ENCODE measurements around the gene HVCN1.
A peak's percentile ranks its signal among the peaks of the same experiment; 100 is the strongest.

The HVCN1 gene

GRCh38 chr12:110699591-110700445 lies 10.9 kb upstream of the HVCN1 start:
- no peak for DNase-seq (ENCODE audit: low read depth in 1 of 2, low spot score in 1 of 2)

DNA sequence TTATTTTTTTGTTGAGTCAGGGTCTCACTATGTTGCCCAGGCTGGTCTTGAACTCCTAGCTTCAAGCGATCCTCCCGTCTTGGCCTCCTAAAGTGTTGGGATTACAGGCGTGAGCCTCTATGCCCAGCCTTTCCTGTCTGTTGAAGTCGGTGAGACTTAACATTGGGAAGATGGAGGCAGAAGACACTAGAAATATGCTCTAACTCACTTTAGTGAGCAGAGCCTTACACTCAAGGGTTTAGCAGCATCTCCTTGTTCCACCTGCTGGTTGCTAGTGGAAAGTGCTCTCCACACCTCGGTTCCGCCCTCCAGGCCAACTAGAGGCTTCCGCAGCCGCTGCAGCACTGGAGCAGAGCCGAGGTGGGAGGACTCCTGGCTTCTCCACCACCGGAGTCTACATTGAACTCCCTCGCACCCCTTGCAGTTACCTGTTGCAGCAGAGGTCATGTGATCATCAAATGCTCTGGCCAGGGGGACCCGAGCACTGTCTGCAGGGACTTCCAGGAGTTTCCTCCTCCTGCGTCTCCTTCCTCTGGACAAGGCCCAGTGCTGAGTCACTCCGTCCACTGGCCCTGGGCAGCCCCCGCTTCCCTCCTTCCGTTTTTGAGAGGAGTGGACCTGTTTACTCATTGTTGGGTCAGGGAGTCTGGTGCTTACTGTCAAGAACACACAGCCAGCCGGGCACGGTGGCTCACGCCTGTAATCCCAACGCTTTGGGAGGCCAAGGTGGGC lies 9.4 kb upstream of the HVCN1 start:
- DNase-seq (ENCODE audit: low read depth in 1 of 2, low spot score in 1 of 2) = peak; percentile 52 to 59

GRCh38 chr12:110697236-110697635 lies 8.3 kb upstream of the HVCN1 start:
- no peak for DNase-seq (ENCODE audit: low read depth in 1 of 2, low spot score in 1 of 2)

- no peak for DNase-seq (ENCODE audit: low read depth in 1 of 2, low spot score in 1 of 2)
Observed at GRCh38 chr12:110696283-110696682, 7.4 kb upstream of the HVCN1 start.

GRCh38 chr12:110694330-110694901 lies 5.5 kb upstream of the HVCN1 start:
- DNase-seq (ENCODE audit: low read depth in 1 of 2, low spot score in 1 of 2) = no peak

GRCh38 chr12:110693731-110694130 lies 4.8 kb upstream of the HVCN1 start:
- DNase-seq (ENCODE audit: low read depth in 1 of 2, low spot score in 1 of 2) = no peak

- no peak for DNase-seq (ENCODE audit: low read depth in 1 of 2, low spot score in 1 of 2)
Observed at GRCh38 chr12:110690127-110690430, 1.2 kb upstream of the HVCN1 start.

GRCh38 chr12:110689281-110690126 lies 589 bp upstream of the HVCN1 start:
- DNase-seq (ENCODE audit: low read depth in 1 of 2, low spot score in 1 of 2) = peak in 1 of 2 donors; percentile 22

GRCh38 chr12:110687396-110688169 lies 1.3 kb downstream of the HVCN1 start:
- no peak for DNase-seq (ENCODE audit: low read depth in 1 of 2, low spot score in 1 of 2)

GRCh38 chr12:110686294-110686903 lies 2.5 kb downstream of the HVCN1 start:
- DNase-seq (ENCODE audit: low read depth in 1 of 2, low spot score in 1 of 2) = no peak

DNA sequence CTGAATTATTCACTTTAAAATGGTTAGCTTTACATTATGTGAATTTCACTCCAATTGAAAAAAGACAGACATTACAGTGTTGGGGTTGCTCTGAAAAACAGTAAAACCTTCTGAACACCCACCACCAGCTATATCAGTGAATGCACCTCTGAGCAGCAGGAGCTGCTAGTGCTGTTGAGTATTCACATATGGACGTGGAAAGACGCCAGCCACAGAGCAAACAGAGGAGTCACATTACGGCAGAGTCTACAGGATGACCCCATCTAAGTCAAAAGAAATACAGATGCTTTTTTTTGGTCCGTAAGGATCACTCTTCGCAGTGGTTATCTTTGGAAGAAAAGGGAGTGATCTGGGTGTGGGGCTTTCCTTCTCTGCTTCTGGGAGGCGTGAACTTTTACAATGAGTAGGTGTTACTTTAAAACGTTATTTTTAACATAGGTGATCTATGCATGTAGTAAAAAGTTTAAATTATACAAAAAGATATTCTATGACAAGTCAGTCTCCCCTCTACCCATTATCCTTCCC lies 4.5 kb downstream of the HVCN1 start:
- no peak for DNase-seq (ENCODE audit: low read depth in 1 of 2, low spot score in 1 of 2)

- DNase-seq (ENCODE audit: low read depth in 1 of 2, low spot score in 1 of 2) = no peak
Observed at GRCh38 chr12:110683888-110684287, 5.0 kb downstream of the HVCN1 start.

GRCh38 chr12:110680032-110680431 lies 8.9 kb downstream of the HVCN1 start:
- DNase-seq (ENCODE audit: low read depth in 1 of 2, low spot score in 1 of 2) = no peak

GRCh38 chr12:110679201-110679600 lies 9.7 kb downstream of the HVCN1 start:
- DNase-seq (ENCODE audit: low read depth in 1 of 2, low spot score in 1 of 2) = no peak

GRCh38 chr12:110677982-110678381 lies 10.9 kb downstream of the HVCN1 start:
- DNase-seq (ENCODE audit: low read depth in 1 of 2, low spot score in 1 of 2) = no peak

- DNase-seq (ENCODE audit: low read depth in 1 of 2, low spot score in 1 of 2) = no peak
Observed at GRCh38 chr12:110677206-110677911, 11.6 kb downstream of the HVCN1 start.

DNA sequence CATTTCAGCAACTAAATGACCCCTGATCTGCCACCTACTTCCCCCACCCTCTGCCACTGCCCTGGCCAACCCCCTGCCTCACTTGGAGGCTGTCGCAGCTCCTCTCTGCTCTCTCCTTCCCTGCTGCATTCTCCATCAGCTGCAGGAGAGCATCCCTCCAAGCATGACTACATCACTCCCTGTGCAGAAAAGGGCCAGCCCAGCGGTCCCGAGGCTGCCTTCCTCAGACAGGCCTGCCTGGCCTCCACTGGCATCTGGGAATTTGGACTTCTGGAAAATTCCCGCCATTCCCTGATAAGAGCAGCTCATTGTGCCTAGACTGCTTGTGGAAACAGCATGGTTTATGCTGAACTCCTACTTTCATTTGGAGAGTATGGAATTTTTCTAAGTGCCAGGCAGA lies 12.7 kb downstream of the HVCN1 start:
- DNase-seq (ENCODE audit: low read depth in 1 of 2, low spot score in 1 of 2) = no peak

DNA sequence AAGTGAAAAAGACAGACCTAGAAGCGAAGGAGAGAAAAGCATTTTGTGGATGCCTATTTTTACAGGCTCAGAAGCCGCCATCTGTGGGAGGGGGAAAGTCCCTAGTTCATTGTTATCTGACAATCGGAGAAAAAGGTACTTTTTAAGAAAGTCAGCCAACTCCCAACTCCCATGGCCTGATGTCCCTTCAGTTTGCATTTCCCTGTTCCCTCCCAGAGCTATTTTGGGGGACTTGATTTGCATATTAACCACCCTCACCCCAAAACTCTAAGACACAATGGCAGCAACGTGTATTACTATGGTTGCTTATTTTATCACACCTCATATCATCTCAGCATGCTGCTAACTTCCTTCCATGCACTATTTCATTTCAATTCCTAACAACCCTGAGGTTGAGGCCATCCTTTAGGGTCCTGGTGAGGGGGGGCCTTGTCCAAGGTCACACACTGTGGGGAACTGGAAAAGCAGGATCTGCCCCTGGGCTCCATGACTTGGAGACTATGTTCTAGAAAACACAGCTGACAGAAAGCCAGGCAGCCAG lies 18.7 kb downstream of the HVCN1 start:
- DNase-seq (ENCODE audit: low read depth in 1 of 2, low spot score in 1 of 2) = no peak

DNA sequence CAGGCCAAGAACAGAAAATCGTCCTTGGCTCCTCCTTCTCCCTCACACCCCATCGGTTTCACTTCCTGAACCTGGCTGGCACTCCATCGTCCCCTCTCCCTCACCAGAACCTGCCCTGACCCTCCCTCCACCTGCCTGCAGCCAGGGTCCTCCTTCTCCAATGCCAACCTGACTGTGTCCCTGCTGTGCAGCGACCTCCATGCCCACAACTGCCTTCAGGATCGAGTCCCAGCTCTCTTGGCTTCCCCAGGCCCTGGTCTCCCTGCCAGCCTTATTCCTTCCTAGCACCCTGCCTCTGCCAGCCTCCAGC lies 19.8 kb downstream of the HVCN1 start:
- DNase-seq (ENCODE audit: low read depth in 1 of 2, low spot score in 1 of 2) = no peak
